Activated CD4-positive, alpha-beta T cell treated with anti-CD3 and anti-CD28 coated beads, Interleukin-2, Interleukin-4, amounts not matched to agents 100 ng/mL and 50 ng/mL, durations not matched to agents 16 hours and 8 hours (primary cell): Measurements from ENCODE around the gene FAM47B.

Experiments used
- DNase-seq: peaks from one replicate; pipeline ENCODE4 v3.0.0-alpha.2; 2020; ENCODE audit warnings: low spot score

FAM47B gene

DNA sequence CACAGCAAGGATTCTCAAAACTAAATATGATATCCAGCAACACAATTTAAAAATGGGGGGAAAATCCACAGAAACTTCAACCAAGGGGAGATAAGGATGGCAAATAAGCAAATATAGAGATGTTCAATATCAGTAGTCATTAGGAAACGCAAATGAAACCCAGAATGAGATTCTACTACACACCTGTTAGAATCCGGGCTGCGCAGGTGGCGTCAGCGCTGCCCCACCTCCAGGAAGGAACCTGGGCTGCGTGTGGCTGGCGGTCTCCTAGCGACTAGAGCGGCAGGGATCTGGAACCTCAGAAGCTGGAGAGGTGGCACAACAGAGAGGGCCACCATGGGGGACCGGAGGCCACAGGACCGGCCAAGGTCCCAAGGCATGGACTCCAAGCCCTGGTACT lies at the start of gene FAM47B:
Gene FAM47B (plus strand): TSS at position 301 of the 400 bp plus-strand sequence. CDS start 36 bp downstream, at position 337.
- DNase-seq = no peak

DNA sequence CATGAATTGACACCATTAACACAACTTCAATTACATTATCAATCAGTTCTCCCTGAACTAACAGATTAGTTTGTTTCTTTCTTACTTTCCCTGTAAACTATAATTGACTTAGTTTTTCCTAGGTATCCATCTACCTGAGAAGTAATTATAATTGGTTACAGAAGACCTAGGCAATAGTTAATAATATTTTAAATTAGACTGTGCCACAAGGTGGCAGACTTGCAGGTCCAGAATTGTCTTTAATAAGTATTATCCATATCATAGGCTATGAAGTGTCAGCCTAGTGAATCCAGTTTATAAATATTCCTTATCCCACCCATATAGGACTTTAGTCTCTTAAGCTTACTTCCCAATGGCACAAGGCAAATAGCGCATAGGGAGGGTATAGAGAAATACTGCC lies 48.9 kb upstream of the FAM47B start:
- no peak for DNase-seq

DNA sequence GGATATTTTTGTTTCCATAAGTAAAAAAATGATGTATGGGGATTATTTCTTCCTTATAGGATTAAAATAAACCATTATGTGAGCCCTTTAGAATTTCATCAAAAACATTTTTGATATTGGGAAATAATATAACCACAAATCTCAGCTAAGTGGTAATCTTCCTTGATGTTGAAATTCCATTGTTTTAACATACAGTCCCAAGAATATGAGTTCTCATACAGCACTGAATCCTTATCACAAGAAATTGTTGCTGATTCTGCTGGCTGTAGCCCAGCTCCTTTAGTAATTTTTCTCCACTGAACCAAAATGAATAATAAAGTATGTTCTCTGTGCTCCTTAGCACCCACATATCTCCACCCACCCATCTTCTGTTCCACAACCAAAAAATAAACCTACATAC lies 41.9 kb upstream of the FAM47B start:
- DNase-seq = no peak

DNA sequence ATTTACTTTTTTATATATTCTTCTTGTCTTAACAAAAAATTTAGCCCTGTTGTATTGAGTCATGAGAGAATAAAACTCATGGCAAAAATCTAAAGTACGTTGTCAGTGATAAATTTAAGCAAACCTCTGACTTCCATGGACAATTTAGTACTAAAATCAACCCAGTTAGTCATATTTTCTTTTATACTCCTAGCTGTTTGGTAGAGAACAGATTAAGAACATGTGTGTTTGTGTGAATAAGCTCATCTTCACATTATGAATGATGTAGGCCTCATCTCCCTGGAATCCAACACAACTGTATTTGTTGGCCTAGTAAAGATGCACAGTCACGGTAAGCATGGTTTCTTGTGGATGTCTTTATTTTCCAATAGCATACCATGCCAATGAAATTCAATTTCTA lies 40.8 kb upstream of the FAM47B start:
- no peak for DNase-seq

DNA sequence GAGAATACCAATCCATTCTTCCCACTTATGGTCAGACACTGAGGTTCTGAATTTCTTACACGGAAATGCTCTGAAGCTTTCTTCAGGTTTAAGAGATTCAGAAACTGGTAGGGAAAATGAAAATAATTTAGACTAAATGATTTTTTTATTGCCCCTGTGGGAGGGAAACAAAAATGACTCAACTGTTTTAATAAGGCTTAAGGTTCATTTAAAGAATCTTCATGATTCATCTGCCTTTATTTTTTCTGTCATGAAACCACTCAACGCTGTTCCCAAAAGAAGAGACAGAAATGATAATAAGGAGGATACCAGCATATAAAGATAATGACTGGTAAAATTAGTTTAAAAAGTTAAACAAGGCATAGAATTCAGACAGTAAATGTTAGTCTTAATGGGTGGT lies 39.3 kb upstream of the FAM47B start:
- DNase-seq = no peak

DNA sequence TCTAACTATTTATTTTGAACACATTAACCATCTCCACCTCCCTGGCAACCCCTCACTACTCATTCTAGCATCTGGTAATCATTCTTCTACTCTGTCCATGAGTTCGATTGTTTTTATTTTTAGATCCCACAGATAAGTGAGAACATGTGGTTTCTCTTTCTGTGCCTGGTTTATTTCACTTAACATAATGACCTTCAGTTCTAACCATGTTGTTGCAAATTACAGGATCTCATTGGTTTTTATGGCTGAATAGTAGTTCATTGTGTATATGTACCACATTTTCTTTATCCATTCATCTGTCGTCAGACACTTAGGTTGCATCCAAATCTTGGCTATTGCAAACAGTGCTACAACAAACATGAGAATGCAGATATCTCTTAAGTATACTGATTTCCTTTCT lies 33.4 kb upstream of the FAM47B start:
- DNase-seq = no peak

DNA sequence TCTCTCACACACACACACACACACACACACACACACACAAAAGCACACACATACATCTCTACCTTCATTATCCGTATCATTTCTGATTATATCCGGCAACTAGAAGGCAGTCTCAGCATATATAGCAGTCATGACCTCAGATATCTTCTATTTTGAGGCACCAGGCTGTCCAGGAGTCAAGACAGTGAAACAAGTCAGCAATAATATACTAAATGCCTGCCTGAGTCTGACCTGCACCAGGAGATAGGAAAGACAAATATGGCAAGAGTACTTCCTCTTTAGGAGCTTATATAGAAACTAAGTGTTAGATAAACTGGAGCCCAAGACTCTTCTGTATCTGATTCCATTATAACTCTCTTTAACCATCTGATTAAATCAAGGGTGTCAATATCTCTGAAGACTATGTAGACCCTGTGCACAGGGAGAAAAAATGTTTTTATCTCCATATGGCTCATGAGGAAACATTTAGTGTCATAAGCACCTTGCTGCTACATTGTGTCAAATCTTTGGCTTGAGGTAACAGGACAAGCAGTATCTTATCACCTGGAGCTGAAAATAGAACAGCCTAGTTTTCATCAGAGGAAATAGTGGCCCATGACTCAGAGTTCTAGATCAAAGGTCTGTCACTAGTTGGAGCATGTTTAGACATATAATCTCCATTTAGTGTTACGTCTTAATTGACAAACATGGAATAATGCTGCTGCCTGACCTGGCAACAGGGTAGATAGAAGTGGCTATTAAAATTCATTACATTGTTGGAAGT lies 27.0 kb upstream of the FAM47B start:
- DNase-seq = no peak

DNA sequence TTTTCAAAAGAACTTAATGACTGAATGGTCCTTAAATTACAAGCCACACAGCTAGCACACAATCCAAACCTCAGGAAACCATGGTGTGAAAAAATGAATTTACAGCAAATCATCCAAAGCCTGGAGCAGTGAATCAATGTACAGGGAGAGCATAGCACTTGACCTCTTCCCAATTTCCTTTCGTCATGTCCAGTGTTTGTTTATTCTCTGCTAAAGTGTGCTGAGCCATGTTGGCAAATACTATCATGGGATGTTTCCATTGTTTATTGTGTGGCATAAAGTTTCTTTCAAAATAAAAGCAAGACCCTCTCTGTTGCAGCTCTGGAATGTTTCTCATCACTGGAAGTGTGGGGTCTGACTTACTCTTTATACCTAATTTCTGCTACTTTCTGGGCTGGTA lies 25.4 kb upstream of the FAM47B start:
- no peak for DNase-seq

DNA sequence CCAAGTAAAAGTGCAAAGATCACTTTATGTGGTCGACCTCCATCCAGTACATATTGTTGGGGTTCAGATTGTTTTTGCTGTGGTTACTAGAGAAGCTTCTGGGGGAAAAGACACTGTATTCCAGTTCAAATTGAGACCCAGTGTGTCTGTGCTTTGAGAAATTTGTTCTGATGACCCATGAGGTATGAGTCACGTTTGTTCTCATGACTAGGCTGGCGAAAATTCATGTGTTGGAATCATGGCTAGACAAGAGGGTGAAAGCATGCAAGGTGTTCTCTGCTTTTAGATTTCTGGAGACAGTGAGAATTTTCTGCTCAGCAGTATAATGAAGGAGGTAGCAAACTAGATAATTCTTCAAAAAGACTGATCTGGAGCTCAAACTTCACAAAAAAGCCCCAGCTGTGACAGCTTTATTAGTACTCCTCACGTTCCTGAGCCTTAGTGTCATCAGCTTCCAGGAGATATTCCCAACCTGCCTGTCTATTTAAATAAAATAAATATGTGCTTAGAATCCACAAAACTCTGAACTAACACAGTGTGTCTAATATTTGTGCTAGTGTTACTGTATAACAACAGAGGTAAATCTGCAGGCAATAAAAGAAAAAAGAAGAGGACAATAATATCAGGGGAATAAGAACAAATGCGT lies 24.4 kb upstream of the FAM47B start:
- DNase-seq = no peak

DNA sequence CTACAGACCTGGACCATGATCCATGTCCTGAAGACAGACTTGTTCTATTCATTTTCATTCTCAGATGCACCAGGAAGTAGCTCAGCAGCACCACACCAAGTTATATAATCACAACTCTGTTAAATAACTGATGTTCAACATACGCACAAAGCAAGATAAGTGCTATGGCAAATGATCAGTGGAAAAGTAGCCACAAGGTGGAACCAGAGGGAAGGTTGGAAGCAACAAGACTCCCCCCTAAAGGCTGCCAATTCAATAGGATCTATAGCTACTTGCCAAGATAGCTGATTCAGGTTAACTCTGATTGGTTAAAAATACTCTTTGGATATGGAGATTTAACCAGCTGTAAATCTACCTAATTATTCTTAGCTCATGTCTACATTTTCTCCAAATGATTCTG lies 23.7 kb upstream of the FAM47B start:
- DNase-seq = no peak

DNA sequence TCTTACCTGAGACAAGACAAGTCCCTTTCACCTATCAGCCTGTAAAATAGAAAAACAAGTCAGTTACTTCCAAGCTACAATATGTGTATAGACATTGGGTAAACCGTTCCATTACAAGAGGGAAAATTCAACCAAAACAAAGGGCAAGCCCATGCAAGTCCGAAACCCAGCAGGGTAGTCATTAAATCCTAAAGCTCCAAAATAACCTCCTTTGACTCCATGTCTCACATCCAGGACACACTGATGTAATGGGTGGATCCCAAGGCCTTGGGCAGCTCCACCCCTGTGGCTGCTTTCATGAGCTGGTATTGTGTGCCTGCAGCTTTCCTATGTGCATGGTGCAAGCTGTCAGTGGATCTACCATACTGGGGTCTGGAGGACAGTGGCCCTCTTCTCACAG lies 14.7 kb upstream of the FAM47B start:
- no peak for DNase-seq

DNA sequence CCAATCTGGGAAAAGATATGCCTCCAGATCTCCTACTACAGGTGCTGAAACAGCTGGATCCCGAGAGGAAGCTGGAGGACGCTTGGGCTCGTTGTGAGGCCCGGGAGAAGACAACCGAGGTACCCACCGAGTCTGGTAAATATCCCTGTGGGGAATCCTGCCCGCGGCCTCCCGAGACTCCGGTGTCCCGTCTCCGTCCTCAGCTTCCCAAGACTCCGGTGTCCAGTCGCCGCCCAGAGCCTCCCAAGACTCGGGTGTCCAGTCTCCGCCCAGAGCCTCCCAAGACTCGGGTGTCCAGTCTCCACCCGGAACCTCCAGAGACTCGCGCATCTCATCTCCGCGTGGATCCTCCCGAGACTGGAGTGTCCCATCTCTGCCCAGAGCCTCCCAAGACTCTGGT lies 639 bp downstream of the FAM47B start:
- no peak for DNase-seq

DNA sequence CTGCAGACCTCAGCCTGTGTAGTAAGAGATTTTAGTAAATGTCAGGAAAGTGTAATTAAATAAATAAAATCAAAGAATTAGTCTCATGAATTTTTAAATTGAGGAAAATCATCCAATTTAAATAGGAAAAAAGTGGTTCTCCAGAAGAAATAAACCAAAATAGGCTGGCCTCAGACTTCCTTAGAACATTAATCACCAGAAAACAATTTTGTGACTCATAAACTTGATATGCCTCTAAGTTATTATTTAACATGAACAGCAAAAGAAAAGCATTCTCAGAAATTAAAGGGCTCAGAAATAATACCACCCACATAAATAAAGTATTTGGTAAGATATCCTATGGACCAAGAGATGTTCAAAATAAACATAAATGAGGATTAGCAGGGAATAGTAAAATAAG lies 14.3 kb downstream of the FAM47B start:
- DNase-seq = no peak

DNA sequence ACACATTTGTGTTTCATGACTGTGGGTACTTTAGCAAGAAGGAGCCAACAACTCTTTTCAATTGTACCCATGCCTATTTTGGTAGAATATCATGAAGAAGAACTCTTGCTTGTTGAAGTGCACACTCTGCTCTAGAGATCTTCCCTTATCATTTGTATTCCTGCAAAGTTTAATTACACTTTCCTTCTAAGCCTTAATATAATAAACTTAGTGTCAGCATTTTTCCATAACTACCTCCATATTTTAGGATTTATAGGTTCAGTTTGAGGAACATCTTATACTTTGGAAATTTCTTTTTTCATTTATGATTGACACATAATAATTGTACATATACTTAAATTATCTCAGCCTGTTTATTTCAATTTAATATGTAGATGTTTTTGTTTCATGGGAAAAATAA lies 19.1 kb downstream of the FAM47B start:
- no peak for DNase-seq

DNA sequence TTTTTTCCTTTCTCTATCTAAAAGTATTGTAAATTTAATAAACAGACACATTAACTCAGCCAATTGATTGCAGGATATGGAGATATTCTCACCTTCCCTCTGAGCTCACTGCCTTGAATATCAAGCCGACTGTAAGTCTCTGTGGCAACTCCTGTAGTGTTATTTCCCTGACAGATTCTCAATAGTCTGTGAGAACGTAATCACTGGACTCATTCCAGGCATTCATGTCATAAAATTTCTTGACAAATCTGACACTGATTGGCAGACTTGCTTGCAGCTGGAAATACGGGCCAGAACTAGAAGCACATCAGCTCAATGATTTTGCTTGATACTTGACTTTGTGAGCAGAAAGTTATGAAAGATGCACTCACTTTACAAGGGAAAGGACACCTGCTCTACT lies 29.6 kb downstream of the FAM47B start:
- DNase-seq = no peak

DNA sequence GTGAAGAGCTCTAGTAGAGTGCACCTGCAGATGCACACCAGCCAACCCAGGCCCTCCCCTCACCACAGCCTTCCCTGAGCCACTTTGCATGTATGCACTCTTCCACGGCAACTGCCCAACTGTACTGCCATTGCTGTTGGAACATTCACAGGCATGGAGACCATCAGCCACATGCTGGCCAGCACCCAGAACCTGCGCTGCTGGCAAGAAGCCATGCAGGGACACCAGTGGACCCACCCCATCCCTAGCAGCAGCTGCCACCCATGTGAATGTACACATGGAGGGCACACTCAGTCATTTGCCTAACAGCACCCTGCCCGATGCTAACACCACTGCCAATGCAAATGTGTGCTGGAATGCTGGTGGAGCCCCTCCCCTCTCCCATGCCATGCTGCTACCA lies 35.6 kb downstream of the FAM47B start:
- no peak for DNase-seq

DNA sequence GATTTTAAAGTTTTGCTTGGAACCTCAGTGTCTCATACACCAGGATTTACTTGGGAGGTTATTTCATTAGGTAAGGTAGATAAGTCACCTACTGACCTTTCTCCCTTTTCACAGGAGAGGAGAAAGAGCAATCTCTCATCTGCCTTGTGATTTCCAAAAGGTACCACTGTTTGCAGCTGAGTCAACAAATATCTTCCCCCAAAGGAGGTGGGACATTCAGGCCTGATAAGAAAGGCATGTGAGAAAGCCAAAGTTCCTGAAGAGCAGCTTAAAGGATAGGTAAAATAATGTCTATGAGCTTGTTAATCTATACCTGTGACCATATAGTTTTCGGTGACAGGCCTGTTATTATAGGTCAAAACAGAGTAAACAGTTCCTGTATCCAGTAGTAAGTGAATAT lies 45.0 kb downstream of the FAM47B start:
- no peak for DNase-seq
